Measurements from ENCODE around the gene UPP1. TPM values are rescaled to one million over a fixed set of nuclear protein-coding genes. Genes with fewer than 3 reads are reported as not detected.

The UPP1 gene
- total and polyA plus RNA-seq, 8 donors: 0.87 to 45.7 (median 14.3) TPM

- H3K4me1 ChIP-seq: peaks cover 29 to 76% (median 39%) of the 10 kb centered on the region in 4 donors
- intact Hi-C loops (cut with DNase I; ENCODE audit: low total_unique reads): no loop called here
- H3K9me3 ChIP-seq: no peaks in the 10 kb centered on the region
- H3K27ac ChIP-seq: peak overlapping the region in 3 of 5 donors; percentile 34 to 92 (median 69)
- no peaks in the 10 kb centered on the region for H3K36me3 ChIP-seq
- no peak for DNase-seq
- TF ChIP-seq CTCF (IDR thresholded peaks at IDR 0.05): no peak
- TF ChIP-seq POLR2A (IDR thresholded peaks at IDR 0.05): no peak
- no peak for TF ChIP-seq EP300 (IDR thresholded peaks at IDR 0.05)
- no peak for TF ChIP-seq POLR2AphosphoS5 (IDR thresholded peaks at IDR 0.05)
- 47 to 69% (median 58%) methylated on average over 1 of the region's 1 CpG for WGBS, 5 donors
- no peaks in the 10 kb centered on the region for H3K27me3 ChIP-seq
- H3K4me3 ChIP-seq: no peak overlapping the region
These were observed 3.1 kb upstream of the UPP1 start for GRCh38 chr7:48085942-48086341.

DNA sequence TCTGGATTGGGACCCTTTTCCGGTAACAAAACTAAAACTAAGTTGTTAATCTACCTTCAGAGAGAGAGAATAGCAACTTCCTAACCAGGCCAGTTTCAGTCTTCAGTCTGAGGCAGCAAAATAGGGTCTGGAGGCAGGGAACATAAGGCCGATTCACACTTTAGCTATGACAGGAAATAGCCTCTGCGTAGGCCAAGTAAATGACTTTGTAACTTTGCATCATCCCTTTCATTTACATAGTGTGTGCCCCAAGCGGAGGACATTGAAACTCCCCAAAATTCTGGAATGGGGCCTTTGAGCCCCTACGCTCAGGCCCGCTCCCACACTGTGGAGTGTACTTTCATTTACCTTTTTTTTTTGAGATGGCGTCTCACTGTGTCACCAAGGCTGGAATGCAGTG is 1.7 kb upstream of the UPP1 start:
- intact Hi-C loops (cut with DNase I; ENCODE audit: low total_unique reads): no loop called here
- 83 to 88% (median 87%) methylated on average over 7 of the region's 7 CpGs for WGBS, 5 donors
- Histone ChIP-seq H3K36me3 (peaks cover 0 to 12% (median 5%) of the 10 kb centered on the region in 4 donors), H3K27ac (peak overlapping the region; percentile 33 to 93 (median 92)), H3K9me3 (no peaks in the 10 kb centered on the region), H3K4me1 (peaks cover 29 to 76% (median 39%) of the 10 kb centered on the region in 4 donors), H3K4me3 (no peak overlapping the region), H3K27me3 (no peaks in the 10 kb centered on the region)
- TF ChIP-seq POLR2AphosphoS5 (IDR thresholded peaks at IDR 0.05): peak in 2 of 3 donors; percentile 5 to 28
- TF ChIP-seq EP300 (IDR thresholded peaks at IDR 0.05): no peak
- no peak for DNase-seq

DNA sequence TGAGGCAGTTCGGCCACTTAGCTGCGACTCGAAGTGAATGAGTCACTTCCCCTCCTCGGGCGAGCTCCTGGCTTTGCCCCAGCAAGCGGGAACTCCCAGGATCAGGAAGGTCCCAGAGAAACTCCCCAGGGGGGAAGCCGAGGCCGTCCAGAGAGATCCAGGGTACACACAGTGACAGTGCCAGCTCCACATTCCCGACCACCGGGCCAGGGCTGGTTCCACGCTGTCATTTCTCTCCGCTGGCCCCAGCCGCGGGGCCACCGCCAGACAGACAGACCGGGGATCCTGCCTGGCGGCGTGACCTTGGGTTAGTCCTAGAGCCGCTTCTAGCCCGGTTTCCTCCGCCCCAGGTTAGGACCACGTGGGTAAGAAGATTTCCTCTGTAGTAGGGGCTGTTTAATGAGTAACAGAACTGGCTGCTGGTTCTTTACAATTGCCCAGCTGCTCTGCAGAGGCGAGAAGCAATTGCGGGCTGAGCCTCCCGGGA is 463 bp upstream of the UPP1 start:
- intact Hi-C loops (cut with DNase I; ENCODE audit: low total_unique reads): no loop called here
- no peak for TF ChIP-seq POLR2A (IDR thresholded peaks at IDR 0.05)
- no peak for TF ChIP-seq CTCF (IDR thresholded peaks at IDR 0.05)
- TF ChIP-seq POLR2AphosphoS5 (IDR thresholded peaks at IDR 0.05): peak; percentile 4 to 22 (median 8)
- no peak for TF ChIP-seq EP300 (IDR thresholded peaks at IDR 0.05)
- 0% methylated on average over 8 to 25 of the region's 25 CpGs for WGBS, 5 donors
- Histone ChIP-seq H3K4me3 (peak overlapping the region; percentile 76 to 81 (median 79)), H3K9me3 (no peaks in the 10 kb centered on the region), H3K27me3 (no peaks in the 10 kb centered on the region), H3K36me3 (peaks cover 0 to 24% (median 15%) of the 10 kb centered on the region in 4 donors), H3K27ac (peak overlapping the region; percentile 85 to 93 (median 92)), H3K4me1 (peaks cover 29 to 66% (median 36%) of the 10 kb centered on the region in 4 donors)
- DNase-seq: peak; percentile 77 to 90

GRCh38 chr7:48090095-48090805 is 1.2 kb downstream of the UPP1 start:
- intact Hi-C loops (cut with DNase I; ENCODE audit: low total_unique reads): no loop called here
- TF ChIP-seq POLR2AphosphoS5 (IDR thresholded peaks at IDR 0.05) (peak in 2 of 3 donors; percentile 31 to 33), POLR2A (IDR thresholded peaks at IDR 0.05) (no peak), EP300 (IDR thresholded peaks at IDR 0.05) (no peak), CTCF (IDR thresholded peaks at IDR 0.05) (no peak)
- 32 to 50% (median 47%) methylated on average over 28 of the region's 28 CpGs for WGBS, 5 donors
- Histone ChIP-seq H3K9me3 (no peaks in the 10 kb centered on the region), H3K4me3 (peak overlapping the region; percentile 76 to 81 (median 79)), H3K27ac (peak overlapping the region in 4 of 5 donors; percentile 90 to 93 (median 92)), H3K4me1 (peaks cover 22 to 63% (median 29%) of the 10 kb centered on the region in 4 donors), H3K27me3 (no peaks in the 10 kb centered on the region), H3K36me3 (peaks cover 0 to 41% (median 25%) of the 10 kb centered on the region in 4 donors)
- peak in 1 of 2 donors; percentile 53 for DNase-seq
